H1 (cell line): ENCODE results near the gene CCDC7. TPM values are rescaled to one million over a fixed set of nuclear protein-coding genes. Genes with fewer than 3 reads are reported as not detected.

Experiments used
- ASH2L ChIP-seq: fragments of 200-600, 300-600 bp; sonication (generic); IDR thresholded peaks from one replicate; pipeline ENCODE4 v1.7.1; 2017; ENCODE audit warnings: low read length
- CHD7 ChIP-seq: fragments of 300-600 bp; sonication (generic); IDR thresholded peaks from 2 replicates; pipeline ENCODE4 v1.7.1; 2012; ENCODE audit warnings: low read length, moderate library complexity, mild to moderate bottlenecking, inconsistent platforms; ENCODE audit not compliant: insufficient replicate concordance
- MAFK ChIP-seq: IDR thresholded peaks from 2 replicates; pipeline ENCODE4 v1.6.1; 2012; ENCODE audit warnings: low read depth, mild to moderate bottlenecking, improper control_type of control experiment, low read length
- POLR2AphosphoS5 ChIP-seq: IDR thresholded peaks from 2 replicates; pipeline ENCODE4 v1.6.1; 2011; ENCODE audit warnings: low read depth, low read length
- RAD21 ChIP-seq, 2 experiments: IDR thresholded peaks in 1 of 2; conservative IDR thresholded peaks in 1 of 2; 2 replicates each; pipeline ENCODE4 v1.6.1; 2011; ENCODE audit warnings: low read depth in 2 of 2, low read length in 2 of 2, improper control_type of control experiment in 1 of 2, inconsistent platforms in 1 of 2, mild to moderate bottlenecking in 1 of 2, moderate library complexity in 1 of 2
- RNF2 ChIP-seq: fragments of 200-900, 300-1000 bp; sonication (generic); IDR thresholded peaks from 2 replicates; pipeline ENCODE4 v1.7.1; 2016; ENCODE audit warnings: borderline replicate concordance, low read depth, mild to moderate bottlenecking, antibody characterized with exemption, low read length; ENCODE audit not compliant: poor library complexity, severe bottlenecking; ENCODE audit errors: missing control alignments
- SUZ12 ChIP-seq: fragments of 200-600 bp; sonication (generic); IDR thresholded peaks from 2 replicates; pipeline ENCODE4 v1.6.1; 2012; ENCODE audit warnings: mild to moderate bottlenecking, inconsistent platforms, low read length, moderate library complexity, mixed read lengths
- polyA plus RNA-seq, 7 experiments: library from polyadenylated mRNA; depleted of rRNA in 3 of 7; stranded (reverse) in 5 of 7; unstranded in 2 of 7; fragments of >200 nt in 5 of 7; fragments of 200-250 nt in 2 of 7; gene quantifications; 1 replicate in 5 of 7; 2 replicates in 1 of 7; 4 replicates in 1 of 7; pipeline versions ENCODE4 v1.2.1 to v1.2.3, GENCODE V29; 2011 to 2013; ENCODE audit warnings: missing spikeins in 2 of 7, mixed read lengths in 2 of 7
- total RNA-seq: library from RNA; stranded (reverse); fragmentation: NEBNext Ultra II Directional; extraction: Animal tissue kit (Norgen Biotek cat#: 25700); gene quantifications from 2 replicates; pipeline ENCODE4 v1.2.1, GENCODE V29; 2021
- TF ChIP-seq, protein P1 (sequence below): IDR thresholded peaks from 2 replicates; pipeline ENCODE4 v1.6.1; 2011; ENCODE audit warnings: low read depth, mild to moderate bottlenecking, low read length; ENCODE audit not compliant: insufficient read depth

The CCDC7 gene
- total and polyA plus RNA-seq, 2 of the 8 experiments (the other 6 are each of a cell fraction or from before 2014, with no cell fraction given), result 0.18 to 0.74 TPM

- no peak for TF ChIP-seq CHD7
- TF ChIP-seq RNF2, result no peak
- no peak for TF ChIP-seq RAD21 (IDR thresholded peaks at IDR 0.05 in 1 of 2, conservative IDR thresholded peaks at IDR 0.05 in 1 of 2; ENCODE audit: low read depth in 2 of 2, low read length in 2 of 2)
- TF ChIP-seq, protein P1, sequence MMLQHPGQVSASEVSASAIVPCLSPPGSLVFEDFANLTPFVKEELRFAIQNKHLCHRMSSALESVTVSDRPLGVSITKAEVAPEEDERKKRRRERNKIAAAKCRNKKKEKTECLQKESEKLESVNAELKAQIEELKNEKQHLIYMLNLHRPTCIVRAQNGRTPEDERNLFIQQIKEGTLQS, result no peak
- TF ChIP-seq MAFK, result no peak
- no peak for TF ChIP-seq ASH2L
- TF ChIP-seq SUZ12, result no peak
- no peak for TF ChIP-seq POLR2AphosphoS5
Observed at GRCh38 chr10:32738958-32739357, 293.0 kb downstream of the CCDC7 start (continued).
